Keratinocyte (primary cell): ENCODE data around the gene LRP11. TPM values are rescaled to one million over a fixed set of nuclear protein-coding genes. Genes with fewer than 3 reads are reported as not detected.

ENCODE experiments used
- DNase-seq: peaks from one replicate; pipeline ENCODE4 v3.0.0-alpha.2; 2011; ENCODE audit warnings: low read depth, missing footprints, low spot score
- FAIRE-seq: peaks from 2 replicates; lab custom pipeline; 2011; peaks lifted over from hg19 to GRCh38; lab: Jason Lieb, UNC
- H2AFZ ChIP-seq: 2 replicates; pipeline ENCODE4 v1.6.0; 2012; ENCODE audit warnings: low read length, control low read depth, inconsistent platforms; ENCODE audit not compliant: control insufficient read depth
- H3K27ac ChIP-seq: 2 replicates; pipeline ENCODE4 v1.5.1; 2011; ENCODE audit warnings: low read length; ENCODE audit not compliant: control insufficient read depth, insufficient read depth
- H3K27me3 ChIP-seq: 3 replicates; pipeline ENCODE4 v1.6.0; 2011; ENCODE audit warnings: low read length; ENCODE audit not compliant: control insufficient read depth, insufficient read depth; ENCODE audit errors: extremely low read depth
- H3K36me3 ChIP-seq, 2 experiments: 2 replicates in 1 of 2; 3 replicates in 1 of 2; pipeline ENCODE4 v1.5.1; 2011; ENCODE audit warnings: low read length in 2 of 2, mild to moderate bottlenecking in 1 of 2; ENCODE audit not compliant: control insufficient read depth in 2 of 2, insufficient read depth in 2 of 2; ENCODE audit errors: extremely low read depth in 1 of 2
- H3K4me1 ChIP-seq: 3 replicates; pipeline ENCODE4 v1.5.1; 2011; ENCODE audit warnings: low read length; ENCODE audit not compliant: control insufficient read depth, insufficient read depth; ENCODE audit errors: extremely low read depth
- H3K4me2 ChIP-seq: 3 replicates; pipeline ENCODE4 v1.6.0; 2011; ENCODE audit warnings: low read depth, low read length; ENCODE audit not compliant: control insufficient read depth, insufficient read depth; ENCODE audit errors: extremely low read depth
- H3K4me3 ChIP-seq, 3 experiments: fragments of 200-600 bp in 1 of 3; sonication (generic) in 1 of 3; 2 replicates in 2 of 3; 3 replicates in 1 of 3; pipeline ENCODE4 v1.5.1; 2011 to 2016; ENCODE audit warnings: low read length in 3 of 3, mild to moderate bottlenecking in 3 of 3, control low read depth in 2 of 3, inconsistent platforms in 1 of 3, low read depth in 1 of 3, mixed read lengths in 1 of 3, mixed run types in 1 of 3, moderate library complexity in 1 of 3; ENCODE audit not compliant: control insufficient read depth in 2 of 3, insufficient read depth in 2 of 3; ENCODE audit errors: extremely low read depth in 1 of 3
- H3K79me2 ChIP-seq: 2 replicates; pipeline ENCODE4 v1.6.0; 2012; ENCODE audit warnings: low read length; ENCODE audit not compliant: control insufficient read depth, insufficient read depth
- H3K9ac ChIP-seq: 3 replicates; pipeline ENCODE4 v1.6.0; 2011; ENCODE audit warnings: low read length; ENCODE audit not compliant: control insufficient read depth, insufficient read depth; ENCODE audit errors: extremely low read depth
- H3K9me1 ChIP-seq: 3 replicates; pipeline ENCODE4 v1.6.0; 2011; ENCODE audit warnings: low read length; ENCODE audit not compliant: control insufficient read depth, insufficient read depth; ENCODE audit errors: extremely low read depth
- H3K9me3 ChIP-seq: 2 replicates; pipeline ENCODE4 v1.5.1; 2012; ENCODE audit warnings: low read depth, low read length; ENCODE audit not compliant: control insufficient read depth
- H4K20me1 ChIP-seq: 3 replicates; pipeline ENCODE4 v1.6.0; 2011; ENCODE audit warnings: low read length; ENCODE audit not compliant: control insufficient read depth, insufficient read depth; ENCODE audit errors: extremely low read depth
- EZH2 ChIP-seq: IDR thresholded peaks from one replicate; pipeline ENCODE4 v1.6.1; 2012; ENCODE audit warnings: inconsistent platforms, mild to moderate bottlenecking, low read length, moderate library complexity
- dilution Hi-C: fragments of 300-500 bp; cut with MboI; formaldehyde crosslinking; loops from one replicate; pipeline ENCODE4 v1.7.0; 2020; ENCODE audit warnings: low sequenced_read_pairs; ENCODE audit not compliant: extremely low pct_ligation_motif_present
- polyA plus RNA-seq, 5 experiments: library from polyadenylated mRNA; depleted of rRNA in 3 of 5; stranded (reverse) in 3 of 5; stranded (forward) in 1 of 5; unstranded in 1 of 5; fragments of >200 nt; gene quantifications; 1 replicate in 1 of 5; 2 replicates in 3 of 5; 3 replicates in 1 of 5; pipeline versions ENCODE4 v1.2.1 to v1.2.3, GENCODE V29; 2011 to 2012; ENCODE audit warnings: missing spikeins in 2 of 5, low read depth in 1 of 5, low replicate concordance in 1 of 5
- TF ChIP-seq, protein P1 (sequence below), 3 experiments: IDR thresholded peaks in 1 of 3; conservative IDR thresholded peaks in 1 of 3; optimal IDR thresholded peaks in 1 of 3; 2 replicates in 2 of 3; 3 replicates in 1 of 3; pipeline versions ENCODE3 to v1.5.1; 2011; ENCODE audit warnings: low read length in 3 of 3, mild to moderate bottlenecking in 3 of 3, moderate library complexity in 2 of 3, control low read depth in 1 of 3, inconsistent platforms in 1 of 3; ENCODE audit not compliant: insufficient read depth in 2 of 3; ENCODE audit errors: extremely low read depth in 1 of 3

LRP11 gene
- polyA plus RNA-seq, 1 donor (not counting 4 experiments of a cell fraction or from before 2014, with no cell fraction given) = 31.1 TPM

DNA sequence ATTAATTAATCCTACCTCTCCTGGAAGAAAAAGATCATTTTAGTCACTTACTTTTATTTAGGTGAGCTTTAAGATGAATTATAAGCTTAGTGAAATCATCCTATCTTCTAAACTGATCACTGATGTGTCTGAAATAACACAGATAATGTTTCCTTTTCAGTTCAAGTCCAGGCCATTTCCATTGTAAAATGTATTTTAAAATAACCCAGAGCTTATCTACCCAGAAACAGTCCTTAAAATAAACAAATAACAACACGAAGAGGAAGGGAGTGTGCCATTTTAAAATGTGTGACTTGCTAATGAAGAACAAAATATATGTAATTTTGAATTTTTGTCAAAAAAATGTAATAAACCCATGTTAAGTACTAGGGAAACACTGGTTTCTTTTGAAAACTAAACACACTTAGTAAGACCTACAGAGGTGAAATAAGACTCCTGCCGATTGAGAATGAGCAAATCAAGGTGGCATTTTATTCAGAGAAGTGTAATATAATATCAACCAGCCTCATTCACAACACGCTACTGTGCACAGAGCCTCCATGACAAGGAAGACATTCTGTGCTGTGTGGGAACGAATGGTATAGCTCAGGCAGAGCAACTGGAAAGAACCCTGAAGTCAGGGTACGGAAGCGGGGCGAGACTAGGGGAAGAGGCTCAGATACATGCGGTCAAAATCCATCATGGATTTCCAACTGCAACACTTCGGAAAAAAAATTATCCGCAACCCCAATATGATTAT is 7.7 kb downstream of the LRP11 start:
- no peak for DNase-seq
- dilution Hi-C loops = no loop called here
- TF ChIP-seq EZH2 = no peak
- TF ChIP-seq, protein P1, sequence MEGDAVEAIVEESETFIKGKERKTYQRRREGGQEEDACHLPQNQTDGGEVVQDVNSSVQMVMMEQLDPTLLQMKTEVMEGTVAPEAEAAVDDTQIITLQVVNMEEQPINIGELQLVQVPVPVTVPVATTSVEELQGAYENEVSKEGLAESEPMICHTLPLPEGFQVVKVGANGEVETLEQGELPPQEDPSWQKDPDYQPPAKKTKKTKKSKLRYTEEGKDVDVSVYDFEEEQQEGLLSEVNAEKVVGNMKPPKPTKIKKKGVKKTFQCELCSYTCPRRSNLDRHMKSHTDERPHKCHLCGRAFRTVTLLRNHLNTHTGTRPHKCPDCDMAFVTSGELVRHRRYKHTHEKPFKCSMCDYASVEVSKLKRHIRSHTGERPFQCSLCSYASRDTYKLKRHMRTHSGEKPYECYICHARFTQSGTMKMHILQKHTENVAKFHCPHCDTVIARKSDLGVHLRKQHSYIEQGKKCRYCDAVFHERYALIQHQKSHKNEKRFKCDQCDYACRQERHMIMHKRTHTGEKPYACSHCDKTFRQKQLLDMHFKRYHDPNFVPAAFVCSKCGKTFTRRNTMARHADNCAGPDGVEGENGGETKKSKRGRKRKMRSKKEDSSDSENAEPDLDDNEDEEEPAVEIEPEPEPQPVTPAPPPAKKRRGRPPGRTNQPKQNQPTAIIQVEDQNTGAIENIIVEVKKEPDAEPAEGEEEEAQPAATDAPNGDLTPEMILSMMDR (optimal IDR thresholded peaks at IDR 0.05 in 1 of 3, IDR thresholded peaks at IDR 0.05 in 1 of 3, conservative IDR thresholded peaks at IDR 0.05 in 1 of 3; ENCODE audit: extremely low read depth in 1 of 3, insufficient read depth in 2 of 3, low read length in 3 of 3) = no peak
- FAIRE-seq = no peak
- H3K4me2 ChIP-seq = peak overlapping the region; percentile 89
- H3K9ac ChIP-seq = peak overlapping the region; percentile 78
- peaks cover 43% of the 10 kb centered on the region for H3K79me2 ChIP-seq
- no peaks in the 10 kb centered on the region for H3K27me3 ChIP-seq
- no peaks in the 10 kb centered on the region for H4K20me1 ChIP-seq
- peaks cover 3% of the 10 kb centered on the region for H3K9me1 ChIP-seq
- peak overlapping the region; percentile 3 to 66 (median 9) for H3K4me3 ChIP-seq
- peaks cover 73% of the 10 kb centered on the region for H3K4me1 ChIP-seq
- peak overlapping the region; percentile 93 for H3K27ac ChIP-seq
- H3K9me3 ChIP-seq = no peaks in the 10 kb centered on the region
- H3K36me3 ChIP-seq = peaks cover 2 to 6% of the 10 kb centered on the region in 2 experiments
- H2AFZ ChIP-seq = no peak overlapping the region

DNA sequence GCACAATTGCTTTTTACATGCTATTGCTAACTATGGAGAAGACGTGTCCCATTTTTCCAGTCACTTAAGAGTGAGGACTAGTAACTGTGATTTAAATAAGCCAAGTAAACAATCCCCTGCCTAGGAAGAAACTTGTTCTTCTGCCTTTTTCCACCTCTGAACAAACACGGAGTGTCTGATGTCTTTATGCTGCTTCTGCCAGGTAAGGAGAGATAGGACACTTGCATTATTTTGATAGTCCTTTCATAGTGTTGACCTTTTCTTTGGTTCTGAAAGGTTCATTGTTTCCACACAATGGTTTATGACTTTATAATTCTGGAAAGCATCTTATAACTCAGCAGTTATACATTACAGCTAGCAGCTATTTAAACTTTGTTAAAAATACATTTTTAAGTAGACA is 8.4 kb downstream of the LRP11 start:
- H2AFZ ChIP-seq = no peak overlapping the region
- dilution Hi-C loops = no loop called here
- H3K9me1 ChIP-seq = peaks cover 3% of the 10 kb centered on the region
- peaks cover 67% of the 10 kb centered on the region for H3K4me1 ChIP-seq
- no peaks in the 10 kb centered on the region for H3K27me3 ChIP-seq
- no peaks in the 10 kb centered on the region for H3K9me3 ChIP-seq
- peak overlapping the region; percentile 89 for H3K4me2 ChIP-seq
- peaks cover 36% of the 10 kb centered on the region for H3K79me2 ChIP-seq
- H3K9ac ChIP-seq = peak overlapping the region; percentile 78
- no peak for DNase-seq
- H3K4me3 ChIP-seq = peak overlapping the region; percentile 28 to 73 (median 66)
- H4K20me1 ChIP-seq = no peaks in the 10 kb centered on the region
- TF ChIP-seq, protein P1 (optimal IDR thresholded peaks at IDR 0.05 in 1 of 3, IDR thresholded peaks at IDR 0.05 in 1 of 3, conservative IDR thresholded peaks at IDR 0.05 in 1 of 3; ENCODE audit: extremely low read depth in 1 of 3, insufficient read depth in 2 of 3, low read length in 3 of 3) = no peak
- no peak for TF ChIP-seq EZH2
- peak overlapping the region; percentile 93 for H3K27ac ChIP-seq
- H3K36me3 ChIP-seq = peaks cover 2 to 4% of the 10 kb centered on the region in 2 experiments
- FAIRE-seq = no peak
